ENCODE measurements around the gene LRRC2.

GRCh38 chr3:46615050-46615775, 49.1 kb upstream of the LRRC2 start:
- TF ChIP-seq CTCF (IDR thresholded peaks at IDR 0.05), result no peak
- no peak for TF ChIP-seq POLR2A (IDR thresholded peaks at IDR 0.05)
